HG02623 (cell line): ENCODE measurements around the gene KCNH2.
"Not testable (repeated sequence)": the region's sequence is repeated elsewhere in the genome, so short reads cannot be mapped to it uniquely, and the experiment has no call there.

Experiments used
- ATAC-seq: cut with Tn5 transposase; IDR thresholded peaks from one replicate; pipeline ENCODE4 v1.9.1; 2021; ENCODE audit warnings: moderate library complexity; ENCODE audit not compliant: unreplicated experiment

The KCNH2 gene

GRCh38 chr7:150911590-150912267 lies 66.4 kb downstream of the KCNH2 start:
- ATAC-seq: no peak

- no peak for ATAC-seq
Measured at GRCh38 chr7:150910996-150911422, 67.1 kb downstream of the KCNH2 start.

GRCh38 chr7:150910305-150910995 lies 67.7 kb downstream of the KCNH2 start:
- not testable (repeated sequence) for ATAC-seq

GRCh38 chr7:150909200-150909995 lies 68.7 kb downstream of the KCNH2 start:
- ATAC-seq: no peak

- ATAC-seq: no peak
Measured at GRCh38 chr7:150908173-150908572, 69.9 kb downstream of the KCNH2 start.

GRCh38 chr7:150904011-150904909 lies 73.9 kb downstream of the KCNH2 start:
- ATAC-seq: no peak

GRCh38 chr7:150903606-150904005 lies 74.5 kb downstream of the KCNH2 start:
- ATAC-seq: no peak

GRCh38 chr7:150902078-150903033 lies 75.8 kb downstream of the KCNH2 start:
- ATAC-seq: no peak

- no peak for ATAC-seq
Measured at GRCh38 chr7:150901160-150902035, 76.7 kb downstream of the KCNH2 start.

GRCh38 chr7:150900675-150901074 lies 77.4 kb downstream of the KCNH2 start:
- no peak for ATAC-seq

- peak; percentile 43 for ATAC-seq
Measured at GRCh38 chr7:150898475-150899011, 79.6 kb downstream of the KCNH2 start.

GRCh38 chr7:150897502-150898474 lies 80.3 kb downstream of the KCNH2 start:
- peak; percentile 72 for ATAC-seq

- no peak for ATAC-seq
Measured at GRCh38 chr7:150896562-150897209, 81.4 kb downstream of the KCNH2 start.

GRCh38 chr7:150895809-150896208 lies 82.3 kb downstream of the KCNH2 start:
- no peak for ATAC-seq
